Measurements from ENCODE around the gene DTNB.

Gene DTNB

GRCh38 chr2:25343187-25343825 lies 330.1 kb downstream of the DTNB start:
- no peak for DNase-seq (ENCODE audit: low read depth, low spot score)

GRCh38 chr2:25342372-25343186 lies 330.8 kb downstream of the DTNB start:
- peak; percentile 54 for DNase-seq (ENCODE audit: low read depth, low spot score)

GRCh38 chr2:25341753-25342371 lies 331.5 kb downstream of the DTNB start, which contains the start of gene DNMT3A:
Gene DNMT3A (minus strand): TSS chr2:25341925. CDS start chr2:25313984, 27,941 bp downstream.
- no peak for DNase-seq (ENCODE audit: low read depth, low spot score)

GRCh38 chr2:25341011-25341727 lies 332.2 kb downstream of the DTNB start:
- no peak for DNase-seq (ENCODE audit: low read depth, low spot score)

GRCh38 chr2:25340181-25340921 lies 333.0 kb downstream of the DTNB start:
- DNase-seq (ENCODE audit: low read depth, low spot score), result no peak

GRCh38 chr2:25339791-25340180 lies 333.6 kb downstream of the DTNB start:
- DNase-seq (ENCODE audit: low read depth, low spot score), result no peak

- no peak for DNase-seq (ENCODE audit: low read depth, low spot score)
Observed at GRCh38 chr2:25339211-25339674, 334.1 kb downstream of the DTNB start.

- no peak for DNase-seq (ENCODE audit: low read depth, low spot score)
Observed at GRCh38 chr2:25338401-25338800, 335.0 kb downstream of the DTNB start.

GRCh38 chr2:25337891-25338290 lies 335.5 kb downstream of the DTNB start:
- DNase-seq (ENCODE audit: low read depth, low spot score), result no peak

GRCh38 chr2:25337276-25337675 lies 336.1 kb downstream of the DTNB start:
- no peak for DNase-seq (ENCODE audit: low read depth, low spot score)

GRCh38 chr2:25336383-25336841 lies 337.0 kb downstream of the DTNB start:
- no peak for DNase-seq (ENCODE audit: low read depth, low spot score)

GRCh38 chr2:25335971-25336370 lies 337.4 kb downstream of the DTNB start:
- no peak for DNase-seq (ENCODE audit: low read depth, low spot score)

GRCh38 chr2:25335204-25335603 lies 338.2 kb downstream of the DTNB start:
- no peak for DNase-seq (ENCODE audit: low read depth, low spot score)

- no peak for DNase-seq (ENCODE audit: low read depth, low spot score)
Observed at GRCh38 chr2:25334482-25334881, 338.9 kb downstream of the DTNB start.

GRCh38 chr2:25333981-25334380 lies 339.4 kb downstream of the DTNB start:
- no peak for DNase-seq (ENCODE audit: low read depth, low spot score)

GRCh38 chr2:25332571-25332970 lies 340.8 kb downstream of the DTNB start:
- DNase-seq (ENCODE audit: low read depth, low spot score), result no peak

GRCh38 chr2:25331686-25332365 lies 341.6 kb downstream of the DTNB start:
- no peak for DNase-seq (ENCODE audit: low read depth, low spot score)

GRCh38 chr2:25330937-25331336 lies 342.4 kb downstream of the DTNB start:
- DNase-seq (ENCODE audit: low read depth, low spot score), result no peak

- no peak for DNase-seq (ENCODE audit: low read depth, low spot score)
Observed at GRCh38 chr2:25330273-25330672, 343.1 kb downstream of the DTNB start.

All from iPS DF 19.7 (cell line).